Neutrophil (primary cell): ENCODE measurements around the gene SCLY.

Experiments
- H3K27ac ChIP-seq: fragments of 200-600 bp; sonication (generic); 2 replicates; pipeline ENCODE4 v1.5.1; 2016; ENCODE audit warnings: mild to moderate bottlenecking, moderate library complexity
- H3K27me3 ChIP-seq: fragments of 200-600 bp; sonication (generic); 2 replicates; pipeline ENCODE4 v1.6.0; 2016; ENCODE audit warnings: mild to moderate bottlenecking
- H3K36me3 ChIP-seq: fragments of 200-600 bp; sonication (generic); 2 replicates; pipeline ENCODE4 v1.5.1; 2017
- H3K4me1 ChIP-seq, 2 experiments: fragments of 200-600 bp in 1 of 2; sonication (generic) in 1 of 2; 1 replicate in 1 of 2; 2 replicates in 1 of 2; pipeline versions ENCODE4 v1.5.1 to v1.6.1; 2013 to 2016; ENCODE audit warnings: low read depth in 1 of 2, low read length in 1 of 2, mild to moderate bottlenecking in 1 of 2, moderate library complexity in 1 of 2; ENCODE audit not compliant: control insufficient read depth in 1 of 2, insufficient read depth in 1 of 2
- H3K4me3 ChIP-seq, 2 experiments: fragments of 200-600 bp in 1 of 2; sonication (generic) in 1 of 2; 1 replicate in 1 of 2; 2 replicates in 1 of 2; pipeline ENCODE4 v1.5.1; 2013 to 2016; ENCODE audit warnings: low read depth in 1 of 2, low read length in 1 of 2, mild to moderate bottlenecking in 1 of 2, moderate library complexity in 1 of 2
- H3K9me3 ChIP-seq: fragments of 200-600 bp; sonication (generic); 2 replicates; pipeline ENCODE4 v1.5.1; 2016
- TF ChIP-seq, protein P1 (sequence below): fragments of 200-600 bp; sonication (generic); IDR thresholded peaks from 2 replicates; pipeline ENCODE4 v1.5.1; 2016; ENCODE audit warnings: antibody characterized with exemption

Gene SCLY

DNA sequence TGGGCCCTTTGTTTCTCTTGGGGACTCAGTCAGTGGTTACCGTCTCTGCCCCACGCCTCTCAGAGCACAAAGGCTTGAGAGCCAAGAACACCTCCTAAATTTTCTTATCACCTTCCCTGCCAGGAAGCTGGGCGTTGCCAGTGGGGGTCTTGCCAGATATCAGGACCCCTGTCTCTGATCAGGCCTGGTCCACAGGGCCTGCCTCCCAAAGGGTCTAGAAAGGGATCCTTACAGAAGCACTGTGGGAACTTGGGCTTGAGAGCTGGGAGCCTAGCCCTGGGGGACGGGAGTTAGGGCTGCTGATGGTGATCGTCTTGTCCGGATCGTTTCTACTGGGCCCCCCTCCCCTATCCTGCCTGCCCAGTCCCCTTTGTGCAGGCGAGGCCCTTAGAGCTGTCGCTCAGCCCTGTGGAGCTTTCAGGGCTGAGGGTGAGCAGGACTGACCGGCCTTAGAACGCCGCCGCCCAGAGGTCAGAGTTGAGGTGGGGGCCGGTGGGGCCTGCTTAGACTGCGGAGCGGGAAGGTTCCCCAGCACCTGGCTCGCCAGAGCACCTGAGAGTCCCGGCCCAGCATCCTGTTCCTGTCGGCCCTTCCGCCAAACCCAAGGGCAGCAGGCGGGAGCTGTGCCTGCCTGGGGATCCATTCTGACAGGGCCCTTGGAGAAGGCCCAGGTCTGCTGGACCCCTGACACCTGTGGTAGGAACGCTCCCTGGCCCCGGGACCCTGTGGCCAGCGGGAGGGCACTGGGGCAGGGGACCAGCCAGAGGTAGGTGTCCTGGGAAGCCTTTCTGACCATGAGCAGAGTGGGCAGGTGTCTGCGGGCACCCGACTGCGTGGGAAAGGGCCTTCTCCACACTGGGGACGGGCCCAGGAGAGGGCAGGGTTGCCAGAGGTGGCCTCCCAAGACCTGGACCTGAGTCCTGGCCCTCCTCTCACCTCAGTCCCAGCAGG lies 40.3 kb downstream of the SCLY start:
- Histone ChIP-seq H3K36me3 (no peaks in the 10 kb centered on the region), H3K9me3 (no peaks in the 10 kb centered on the region), H3K4me3 (no peak overlapping the region), H3K4me1 (no peaks in the 10 kb centered on the region), H3K27ac (no peak overlapping the region), H3K27me3 (peaks cover 17% of the 10 kb centered on the region)
- TF ChIP-seq, protein P1, sequence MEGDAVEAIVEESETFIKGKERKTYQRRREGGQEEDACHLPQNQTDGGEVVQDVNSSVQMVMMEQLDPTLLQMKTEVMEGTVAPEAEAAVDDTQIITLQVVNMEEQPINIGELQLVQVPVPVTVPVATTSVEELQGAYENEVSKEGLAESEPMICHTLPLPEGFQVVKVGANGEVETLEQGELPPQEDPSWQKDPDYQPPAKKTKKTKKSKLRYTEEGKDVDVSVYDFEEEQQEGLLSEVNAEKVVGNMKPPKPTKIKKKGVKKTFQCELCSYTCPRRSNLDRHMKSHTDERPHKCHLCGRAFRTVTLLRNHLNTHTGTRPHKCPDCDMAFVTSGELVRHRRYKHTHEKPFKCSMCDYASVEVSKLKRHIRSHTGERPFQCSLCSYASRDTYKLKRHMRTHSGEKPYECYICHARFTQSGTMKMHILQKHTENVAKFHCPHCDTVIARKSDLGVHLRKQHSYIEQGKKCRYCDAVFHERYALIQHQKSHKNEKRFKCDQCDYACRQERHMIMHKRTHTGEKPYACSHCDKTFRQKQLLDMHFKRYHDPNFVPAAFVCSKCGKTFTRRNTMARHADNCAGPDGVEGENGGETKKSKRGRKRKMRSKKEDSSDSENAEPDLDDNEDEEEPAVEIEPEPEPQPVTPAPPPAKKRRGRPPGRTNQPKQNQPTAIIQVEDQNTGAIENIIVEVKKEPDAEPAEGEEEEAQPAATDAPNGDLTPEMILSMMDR, result no peak

DNA sequence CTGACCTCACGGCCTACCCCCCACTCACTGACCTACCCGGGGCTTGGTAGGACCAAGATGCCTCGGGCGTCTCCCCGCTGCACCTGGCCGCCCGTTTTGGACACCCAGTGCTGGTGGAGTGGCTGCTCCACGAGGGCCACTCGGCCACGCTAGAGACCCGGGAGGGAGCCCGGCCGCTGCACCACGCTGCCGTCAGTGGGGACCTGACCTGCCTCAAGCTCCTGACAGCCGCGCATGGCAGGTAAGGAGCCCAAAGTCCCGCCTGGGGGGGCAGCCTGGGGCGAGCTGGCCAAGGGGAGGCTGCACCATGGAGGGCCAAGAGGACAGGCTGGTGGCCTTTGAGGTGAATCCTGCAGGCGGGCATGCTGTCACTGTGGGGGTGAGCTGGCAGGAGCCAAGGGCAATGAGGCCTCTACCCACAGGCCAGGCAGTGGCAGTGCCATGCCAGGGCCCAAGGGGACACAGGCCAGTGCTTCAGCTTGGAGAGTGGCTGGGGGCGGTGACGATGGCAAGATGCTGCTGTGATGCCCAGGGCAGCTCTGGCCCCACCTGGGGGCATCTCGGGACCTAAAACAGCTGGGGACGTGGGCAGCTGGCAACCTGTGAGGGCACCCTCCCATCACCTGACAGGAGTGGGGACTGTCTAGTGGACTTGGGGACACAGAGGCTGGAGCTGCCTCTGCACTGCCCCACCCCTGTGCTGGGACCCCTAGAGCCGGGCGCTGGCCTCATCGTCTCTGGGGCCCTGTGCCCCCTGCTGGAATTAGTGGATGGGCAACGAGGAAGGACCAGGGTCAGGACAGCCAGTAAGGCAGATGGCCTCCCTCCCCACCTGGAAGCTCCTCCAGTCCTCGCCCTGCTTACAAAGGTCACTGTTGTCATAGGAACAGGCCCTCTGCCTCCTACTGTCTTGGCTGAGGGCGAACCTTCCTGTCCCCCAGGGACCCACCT lies 41.4 kb downstream of the SCLY start:
- H3K27ac ChIP-seq, result no peak overlapping the region
- H3K4me3 ChIP-seq, result no peak overlapping the region
- H3K27me3 ChIP-seq, result peaks cover 17% of the 10 kb centered on the region
- no peaks in the 10 kb centered on the region for H3K36me3 ChIP-seq
- no peaks in the 10 kb centered on the region for H3K4me1 ChIP-seq
- TF ChIP-seq, protein P1, result no peak
- H3K9me3 ChIP-seq, result no peaks in the 10 kb centered on the region

DNA sequence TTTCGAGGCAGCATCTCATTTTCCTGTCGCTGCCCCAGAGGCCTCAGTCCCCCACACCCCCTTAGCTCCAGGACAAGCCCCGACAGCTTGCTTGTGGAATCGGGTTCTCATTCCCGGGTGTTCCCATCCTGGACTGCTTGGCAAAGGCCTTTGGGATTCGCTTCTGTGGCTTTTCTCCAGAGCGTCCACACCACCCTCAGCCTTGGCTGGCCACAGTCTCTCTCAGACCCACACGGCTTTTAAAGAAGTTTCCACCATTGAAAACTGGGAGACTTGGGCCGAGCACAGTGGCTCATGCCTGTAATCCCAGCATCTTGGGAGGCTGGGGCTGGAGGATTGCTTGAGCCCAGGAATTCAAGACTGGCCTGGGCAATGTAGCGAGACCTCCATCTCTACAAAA lies 42.1 kb downstream of the SCLY start:
- H3K4me1 ChIP-seq, result no peaks in the 10 kb centered on the region
- H3K36me3 ChIP-seq, result no peaks in the 10 kb centered on the region
- no peak overlapping the region for H3K4me3 ChIP-seq
- H3K27me3 ChIP-seq, result peaks cover 17% of the 10 kb centered on the region
- no peaks in the 10 kb centered on the region for H3K9me3 ChIP-seq
- H3K27ac ChIP-seq, result no peak overlapping the region
- TF ChIP-seq, protein P1, result no peak

DNA sequence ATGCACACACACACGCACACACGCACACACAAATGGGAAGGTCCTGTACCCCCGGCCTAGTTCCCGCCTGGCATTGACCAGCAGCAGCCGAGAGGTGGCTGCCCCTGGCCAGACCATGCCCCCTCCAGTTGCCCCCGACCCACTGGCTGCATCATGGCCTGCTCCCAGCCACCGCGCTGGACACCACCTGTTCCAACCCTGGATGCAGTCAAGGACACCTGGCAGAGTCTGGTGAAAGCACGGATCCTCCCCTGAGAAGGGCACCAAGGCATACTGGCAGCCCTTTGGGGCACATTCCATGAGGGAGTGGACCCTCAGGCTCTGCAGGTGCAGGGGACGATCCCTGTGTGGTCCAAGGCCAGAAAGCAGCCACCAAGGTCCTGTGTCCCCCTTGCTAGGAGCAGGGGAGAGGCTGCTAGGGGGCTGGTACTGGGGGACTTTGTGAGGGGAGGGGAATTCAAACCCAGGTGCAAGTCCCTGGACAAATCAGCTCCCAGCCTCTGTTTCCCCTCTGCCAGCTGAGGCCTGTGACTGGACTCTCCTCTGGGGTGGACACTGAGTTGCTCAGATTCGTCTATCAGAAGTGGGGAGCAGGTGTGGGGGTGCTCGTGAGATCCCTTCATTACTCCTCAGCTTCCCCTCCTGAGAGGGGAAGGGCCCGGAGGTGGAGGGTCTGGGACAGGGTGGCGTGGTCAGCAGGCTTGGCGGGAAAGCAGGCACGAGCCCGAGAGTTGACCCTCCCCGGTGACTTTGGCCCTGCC lies 42.8 kb downstream of the SCLY start:
- TF ChIP-seq, protein P1, result no peak
- Histone ChIP-seq H3K4me1 (no peaks in the 10 kb centered on the region), H3K27ac (no peak overlapping the region), H3K27me3 (peaks cover 17% of the 10 kb centered on the region), H3K4me3 (no peak overlapping the region), H3K9me3 (no peaks in the 10 kb centered on the region), H3K36me3 (no peaks in the 10 kb centered on the region)

DNA sequence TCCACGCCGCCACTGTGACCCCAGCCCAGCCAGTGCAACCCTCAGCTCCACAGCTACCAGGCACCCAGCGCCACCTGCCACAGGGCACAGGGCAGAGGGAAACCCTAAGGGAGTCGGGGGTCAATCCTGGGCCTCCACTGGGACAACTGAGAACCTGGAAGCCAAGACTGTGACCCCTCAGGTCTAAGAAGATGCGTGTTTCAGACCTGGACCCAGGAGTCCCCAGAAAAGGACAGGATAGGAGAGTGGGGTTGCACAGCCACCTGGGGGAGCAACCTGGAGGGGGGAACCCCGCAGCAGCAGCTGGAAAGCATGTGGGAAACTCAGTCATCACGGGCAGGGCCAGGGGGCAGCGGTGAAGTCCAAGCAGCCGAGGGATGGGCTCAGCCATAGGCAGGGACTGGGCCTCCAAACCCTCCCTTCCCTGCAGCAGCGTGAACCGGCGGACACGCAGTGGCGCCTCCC lies 43.5 kb downstream of the SCLY start:
- Histone ChIP-seq H3K4me1 (no peaks in the 10 kb centered on the region), H3K36me3 (no peaks in the 10 kb centered on the region), H3K27me3 (peaks cover 12% of the 10 kb centered on the region), H3K27ac (no peak overlapping the region), H3K9me3 (no peaks in the 10 kb centered on the region), H3K4me3 (no peak overlapping the region)
- TF ChIP-seq, protein P1, result no peak
